H9 (cell line): ENCODE results near the gene PACS1. TPM values are rescaled to one million over a fixed set of nuclear protein-coding genes. Genes with fewer than 3 reads are reported as not detected.

ENCODE experiments used
- DNase-seq: peaks from one replicate; pipeline ENCODE4 v3.0.0-alpha.2; 2017
- H2AFZ ChIP-seq: one replicate; pipeline ENCODE4 v1.6.1; 2013; ENCODE audit warnings: mild to moderate bottlenecking, low read length, control low read depth, moderate library complexity
- H2AK5ac ChIP-seq: 2 replicates; pipeline ENCODE4 v1.6.1; 2013; ENCODE audit warnings: low read length, control low read depth, mixed read lengths; ENCODE audit not compliant: insufficient read length
- H2BK120ac ChIP-seq: one replicate; pipeline ENCODE4 v1.6.1; 2013; ENCODE audit warnings: low read depth, mild to moderate bottlenecking, low read length, control low read depth, inconsistent platforms; ENCODE audit not compliant: poor library complexity, severe bottlenecking
- H2BK12ac ChIP-seq: 2 replicates; pipeline ENCODE4 v1.6.1; 2013; ENCODE audit warnings: low read length, control low read depth, mixed read lengths, low read depth; ENCODE audit not compliant: insufficient read length
- H2BK15ac ChIP-seq: 2 replicates; pipeline ENCODE4 v1.6.1; 2013; ENCODE audit warnings: low read depth, low read length, control low read depth
- H2BK20ac ChIP-seq: one replicate; pipeline ENCODE4 v1.6.1; 2013; ENCODE audit warnings: low read depth, mild to moderate bottlenecking, low read length, control low read depth, inconsistent platforms; ENCODE audit not compliant: poor library complexity, severe bottlenecking
- H2BK5ac ChIP-seq: 2 replicates; pipeline ENCODE4 v1.6.1; 2013; ENCODE audit warnings: low read length, control low read depth, mixed read lengths; ENCODE audit not compliant: insufficient read length
- H3K14ac ChIP-seq: 2 replicates; pipeline ENCODE4 v1.6.1; 2013; ENCODE audit warnings: low read length, control low read depth; ENCODE audit not compliant: insufficient read depth
- H3K18ac ChIP-seq: 2 replicates; pipeline ENCODE4 v1.6.1; 2013; ENCODE audit warnings: low read depth, mild to moderate bottlenecking, mixed read lengths, low read length, control low read depth; ENCODE audit not compliant: insufficient read length
- H3K23ac ChIP-seq: 2 replicates; pipeline ENCODE4 v1.6.1; 2013; ENCODE audit warnings: low read length, control low read depth, mixed read lengths, low read depth; ENCODE audit not compliant: insufficient read length
- H3K23me2 ChIP-seq: 2 replicates; pipeline ENCODE4 v1.6.1; 2013; ENCODE audit warnings: low read depth, mild to moderate bottlenecking, mixed read lengths, low read length, control low read depth; ENCODE audit not compliant: insufficient read length, poor library complexity, severe bottlenecking
- H3K27ac ChIP-seq: 2 replicates; pipeline ENCODE4 v1.5.1; 2013; ENCODE audit warnings: low read length, control low read depth, mixed read lengths, low read depth; ENCODE audit not compliant: insufficient read length
- H3K27me3 ChIP-seq: 2 replicates; pipeline ENCODE4 v1.6.1; 2013; ENCODE audit warnings: low read length, control low read depth, inconsistent platforms; ENCODE audit not compliant: insufficient read depth
- H3K4ac ChIP-seq: 2 replicates; pipeline ENCODE4 v1.6.1; 2013; ENCODE audit warnings: low read depth, mild to moderate bottlenecking, control low read depth, inconsistent platforms, low read length, moderate library complexity
- H3K4me1 ChIP-seq: 2 replicates; pipeline ENCODE4 v1.6.1; 2013; ENCODE audit warnings: low read length, control low read depth, inconsistent platforms; ENCODE audit not compliant: insufficient read depth
- H3K4me2 ChIP-seq: 2 replicates; pipeline ENCODE4 v1.6.1; 2013; ENCODE audit warnings: low read length, control low read depth, mixed read lengths; ENCODE audit not compliant: insufficient read length, insufficient read depth
- H3K56ac ChIP-seq: 2 replicates; pipeline ENCODE4 v1.6.1; 2013; ENCODE audit warnings: low read depth, mild to moderate bottlenecking, mixed read lengths, low read length, control low read depth; ENCODE audit not compliant: insufficient read length
- H3K79me1 ChIP-seq: 2 replicates; pipeline ENCODE4 v1.6.1; 2013; ENCODE audit warnings: low read depth, mild to moderate bottlenecking, moderate library complexity, low read length, control low read depth, inconsistent platforms; ENCODE audit not compliant: insufficient read depth, poor library complexity, severe bottlenecking
- H3K79me2 ChIP-seq: 2 replicates; pipeline ENCODE4 v1.6.1; 2013; ENCODE audit warnings: low read length, control low read depth, inconsistent platforms; ENCODE audit not compliant: insufficient read depth
- H3K9ac ChIP-seq: 2 replicates; pipeline ENCODE4 v1.6.1; 2013; ENCODE audit warnings: low read length, control low read depth, mixed read lengths; ENCODE audit not compliant: insufficient read length; ENCODE audit errors: extremely low read depth
- H3K9me3 ChIP-seq: one replicate; pipeline ENCODE4 v1.6.1; 2013; ENCODE audit warnings: low read depth, low read length, inconsistent platforms; ENCODE audit not compliant: control insufficient read depth
- H3T11ph ChIP-seq: one replicate; pipeline ENCODE4 v1.6.1; 2013; ENCODE audit warnings: mild to moderate bottlenecking, low read length, control low read depth, inconsistent platforms
- H4K20me1 ChIP-seq: one replicate; pipeline ENCODE4 v1.6.1; 2013; ENCODE audit not compliant: control insufficient read depth, insufficient read length, insufficient read depth
- H4K5ac ChIP-seq: 2 replicates; pipeline ENCODE4 v1.6.1; 2013; ENCODE audit warnings: low read depth, mild to moderate bottlenecking, mixed read lengths, low read length, control low read depth; ENCODE audit not compliant: insufficient read length
- H4K8ac ChIP-seq: replicated peaks from 2 replicates; pipeline ENCODE4 v1.6.1; 2013; ENCODE audit warnings: low read length, control low read depth, mixed read lengths, low read depth; ENCODE audit not compliant: insufficient read length
- H4K91ac ChIP-seq: 2 replicates; pipeline ENCODE4 v1.6.1; 2013; ENCODE audit warnings: low read depth, mild to moderate bottlenecking, moderate library complexity, mixed read lengths, low read length, control low read depth; ENCODE audit not compliant: insufficient read length
- H3K27ac Mint-ChIP-seq, 3 experiments: 2 replicates in 2 of 3; 3 replicates in 1 of 3; pipeline ENCODE4 v1.8.0; 2020 to 2021; ENCODE audit warnings: mixed read lengths in 3 of 3, mild to moderate bottlenecking in 1 of 3, moderate library complexity in 1 of 3
- H3K27me3 Mint-ChIP-seq: 2 replicates; pipeline ENCODE4 v1.8.0; 2021; ENCODE audit warnings: low read depth, mild to moderate bottlenecking, moderate library complexity, mixed read lengths
- H3K36me3 Mint-ChIP-seq, 3 experiments: 2 replicates in 2 of 3; 3 replicates in 1 of 3; pipeline ENCODE4 v1.8.0; 2020 to 2021; ENCODE audit warnings: low read depth in 3 of 3, mixed read lengths in 3 of 3; ENCODE audit not compliant: insufficient read depth in 1 of 3
- H3K4me1 Mint-ChIP-seq, 2 experiments: 2 replicates each; pipeline ENCODE4 v1.8.0; 2020; ENCODE audit warnings: mixed read lengths in 2 of 2
- H3K4me3 Mint-ChIP-seq, 2 experiments: 2 replicates in 1 of 2; 3 replicates in 1 of 2; pipeline ENCODE4 v1.8.0; 2020 to 2021; ENCODE audit warnings: mild to moderate bottlenecking in 2 of 2, mixed read lengths in 2 of 2, moderate library complexity in 1 of 2
- H3K9me3 Mint-ChIP-seq, 2 experiments: 2 replicates in 1 of 2; 3 replicates in 1 of 2; pipeline ENCODE4 v1.8.0; 2020; ENCODE audit warnings: mild to moderate bottlenecking in 2 of 2, mixed read lengths in 2 of 2, moderate library complexity in 1 of 2
- WGBS: extraction: QIAGEN DNeasy Blood & Tissue Kit; methylation state at CpG from one replicate; pipeline ENCODE4 v1.1.7; 2013; ENCODE audit warnings: missing lambda C conversion rate, low lambda C conversion rate, mixed read lengths; ENCODE audit not compliant: insufficient read length; ENCODE audit errors: extremely low coverage; 5-methylcytosine and 5-hydroxymethylcytosine counted together
- total RNA-seq: library from RNA; stranded (reverse); gene quantifications from 2 replicates; pipeline ENCODE4 v1.2.1, GENCODE V29; 2021
- TF ChIP-seq, protein P1 (sequence below): fragments of 200-600 bp; sonication (generic); conservative IDR thresholded peaks from 3 replicates; pipeline ENCODE4 v1.8.0; 2021; ENCODE audit warnings: antibody characterized with exemption, mild to moderate bottlenecking

The PACS1 gene
- total RNA-seq, 1 experiment from 2014 or later, result 35.5 TPM

DNA sequence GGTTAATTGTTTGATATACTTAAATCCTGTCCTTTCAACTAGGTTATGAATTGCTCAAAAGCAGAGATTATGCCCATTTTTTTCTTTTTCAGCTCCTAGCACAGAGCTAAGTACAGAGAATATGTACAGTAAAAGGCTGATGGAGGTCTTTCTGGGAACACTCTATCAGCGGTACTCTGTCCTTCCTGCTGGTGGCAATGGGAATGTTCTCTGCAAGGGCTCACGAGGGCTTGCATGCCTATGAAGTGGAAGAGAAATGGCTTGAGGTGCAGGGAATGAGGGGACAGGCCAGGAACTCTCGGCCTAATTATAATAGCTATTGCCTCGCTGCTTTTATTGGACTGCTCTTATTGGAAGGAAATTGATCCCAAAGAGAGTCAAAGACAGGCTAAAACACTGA lies 114.7 kb downstream of the PACS1 start:
- no peaks in the 10 kb centered on the region for H3K4me1 ChIP-seq
- H2BK15ac ChIP-seq, result no peak overlapping the region
- H2BK12ac ChIP-seq, result no peak overlapping the region
- no peak overlapping the region for H2BK20ac ChIP-seq
- no peak overlapping the region for H3K56ac ChIP-seq
- Mint-ChIP-seq H3K27ac (no peak overlapping the region), H3K4me1 (peaks cover 0 to 4% of the 10 kb centered on the region in 2 experiments; a peak in 1 of 4 replicates), H3K4me3 (no peak overlapping the region), H3K36me3 (no peaks in the 10 kb centered on the region; a peak in 1 of 7 replicates), H3K9me3 (no peaks in the 10 kb centered on the region; a peak in 1 of 5 replicates), H3K27me3 (no peaks in the 10 kb centered on the region; the same call in 1 of the 2 replicates)
- H2BK5ac ChIP-seq, result no peak overlapping the region
- no peak overlapping the region for H3K14ac ChIP-seq
- H2AK5ac ChIP-seq, result no peak overlapping the region
- no peaks in the 10 kb centered on the region for H3K9me3 ChIP-seq
- no peak overlapping the region for H3K18ac ChIP-seq
- H2BK120ac ChIP-seq, result no peak overlapping the region
- WGBS, result no CpG with 5 or more reads among the region's 4 CpGs
- no peak overlapping the region for H3K9ac ChIP-seq
- no peak overlapping the region for H2AFZ ChIP-seq
- no peak overlapping the region for H3T11ph ChIP-seq
- TF ChIP-seq, protein P1, sequence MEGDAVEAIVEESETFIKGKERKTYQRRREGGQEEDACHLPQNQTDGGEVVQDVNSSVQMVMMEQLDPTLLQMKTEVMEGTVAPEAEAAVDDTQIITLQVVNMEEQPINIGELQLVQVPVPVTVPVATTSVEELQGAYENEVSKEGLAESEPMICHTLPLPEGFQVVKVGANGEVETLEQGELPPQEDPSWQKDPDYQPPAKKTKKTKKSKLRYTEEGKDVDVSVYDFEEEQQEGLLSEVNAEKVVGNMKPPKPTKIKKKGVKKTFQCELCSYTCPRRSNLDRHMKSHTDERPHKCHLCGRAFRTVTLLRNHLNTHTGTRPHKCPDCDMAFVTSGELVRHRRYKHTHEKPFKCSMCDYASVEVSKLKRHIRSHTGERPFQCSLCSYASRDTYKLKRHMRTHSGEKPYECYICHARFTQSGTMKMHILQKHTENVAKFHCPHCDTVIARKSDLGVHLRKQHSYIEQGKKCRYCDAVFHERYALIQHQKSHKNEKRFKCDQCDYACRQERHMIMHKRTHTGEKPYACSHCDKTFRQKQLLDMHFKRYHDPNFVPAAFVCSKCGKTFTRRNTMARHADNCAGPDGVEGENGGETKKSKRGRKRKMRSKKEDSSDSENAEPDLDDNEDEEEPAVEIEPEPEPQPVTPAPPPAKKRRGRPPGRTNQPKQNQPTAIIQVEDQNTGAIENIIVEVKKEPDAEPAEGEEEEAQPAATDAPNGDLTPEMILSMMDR, result no peak; the same call in 2 of the 3 replicates
- no peak overlapping the region for H3K23ac ChIP-seq
- no peak overlapping the region for H4K5ac ChIP-seq
- H3K79me2 ChIP-seq, result no peaks in the 10 kb centered on the region
- no peak overlapping the region for H4K91ac ChIP-seq
- no peak for DNase-seq
- H3K79me1 ChIP-seq, result no peaks in the 10 kb centered on the region
- H3K27me3 ChIP-seq, result no peaks in the 10 kb centered on the region
- no peak overlapping the region for H3K4me2 ChIP-seq
- H3K4ac ChIP-seq, result no peak overlapping the region
- H4K8ac ChIP-seq, result no peak overlapping the region
- H3K27ac ChIP-seq, result no peak overlapping the region
- no peaks in the 10 kb centered on the region for H4K20me1 ChIP-seq
- no peaks in the 10 kb centered on the region for H3K23me2 ChIP-seq
